Pancreas (tissue), 10 donors: ENCODE results near the gene AP5Z1. TPM values are rescaled to one million over a fixed set of nuclear protein-coding genes. Genes with fewer than 3 reads are reported as not detected.

Experiments used
- ATAC-seq, 4 donors: fragments of 200-7000 bp; cut with Tn5 transposase; one replicate each; pipeline versions ENCODE4 v1.8.0 to v1.9.1; 2020; ENCODE audit warnings: mild to moderate bottlenecking in 4 of 4, moderate library complexity in 4 of 4
- DNase-seq, 6 donors: peaks; one replicate each; pipeline ENCODE4 v3.0.0-alpha.2; 2020
- FAIRE-seq: peaks from 2 replicates; lab custom pipeline; 2012; peaks lifted over from hg19 to GRCh38; lab: Jason Lieb, UNC
- H3K27ac ChIP-seq, 4 donors: fragments of 200-600 bp; sonication (generic); 1 replicate in 3 of 4; 2 replicates in 1 of 4; pipeline versions ENCODE4 v1.5.0 to v1.8.0; 2020
- H3K27me3 ChIP-seq, 4 donors: fragments of 200-600 bp; one replicate each; pipeline ENCODE4 v1.8.0; 2021
- H3K36me3 ChIP-seq, 3 donors: fragments of 200-600 bp; sonication (generic) in 1 of 3; one replicate each; pipeline versions ENCODE4 v1.5.0 to v1.8.0; 2020 to 2021
- H3K4me1 ChIP-seq, 3 donors: fragments of 200-600 bp; one replicate each; pipeline ENCODE4 v1.8.0; 2021
- H3K4me3 ChIP-seq, 4 donors: fragments of 200-600 bp; sonication (generic) in 2 of 4; one replicate each; pipeline versions ENCODE4 v1.5.0 to v1.8.0; 2020 to 2021
- H3K9me3 ChIP-seq, 4 donors: fragments of 200-600 bp; one replicate each; pipeline ENCODE4 v1.8.0; 2021
- CTCF ChIP-seq, 4 donors: fragments of 200-600 bp; sonication (generic) in 3 of 4; IDR thresholded peaks; one replicate each; pipeline versions ENCODE4 v1.5.0 to v1.8.0; 2021; ENCODE audit warnings: antibody characterized with exemption in 4 of 4
- WGBS, 2 donors: extraction: QIAGEN DNeasy Blood & Tissue Kit; methylation state at CpG; one replicate each; pipeline ENCODE4 v1.1.7; 2013; 5-methylcytosine and 5-hydroxymethylcytosine counted together
- intact Hi-C, 3 donors: fragments of 100-400 bp; cut with DNase I; formaldehyde crosslinking; loops; one replicate each; pipeline versions ENCODE4 v1.11.1 to v1.14.2; 2022
- polyA plus RNA-seq, 2 donors: library from polyadenylated mRNA; stranded (reverse); fragments of 200-250 nt; gene quantifications; one replicate each; pipeline ENCODE4 v1.2.3, GENCODE V29; 2013
- total RNA-seq, 6 donors: library from RNA; stranded (reverse); fragmentation: NEBNext Ultra II Directional in 4 of 6; extraction: Animal tissue kit (Norgen Biotek cat#: 25700) in 4 of 6; gene quantifications; one replicate each; pipeline versions ENCODE4 v1.2.1 to v1.2.4, GENCODE V29; 2021 to 2023
- donor health status: healthy with polysubstance abuse.
- donor health status: DM: no; HTN: no; CAD: no; lungs with moderate emphysema.
- donor health status: DM: no; HTN: no; CAD: no.
- donor health status: control.
- donor health status: control.
- donor health status: Bipolar disorder and iron deficiency.
- donor health status: DM: yes; HTN: yes; CAD: no.
- donor health status: DM: no; HTN: no; CAD: no.
- donor health status: DM: no; HTN: no; CAD: no.
- donor health status: DM: yes; HTN: yes; CAD: no.

AP5Z1 gene
- total and polyA plus RNA-seq, 8 donors = 12.8 to 81.2 (median 18.3) TPM

- Histone ChIP-seq H3K27ac (peak overlapping the region in 1 of 4 donors; percentile 8), H3K9me3 (no peaks in the 10 kb centered on the region), H3K27me3 (no peaks in the 10 kb centered on the region), H3K36me3 (no peaks in the 10 kb centered on the region), H3K4me3 (no peak overlapping the region), H3K4me1 (peaks cover 12 to 25% (median 19%) of the 10 kb centered on the region in 3 donors)
- no peak for TF ChIP-seq CTCF (IDR thresholded peaks at IDR 0.05)
- FAIRE-seq (no peak), ATAC-seq (no peak), DNase-seq (no peak)
- WGBS, 2 donors = 75 to 84% methylated on average over 11 of the region's 11 CpGs
- intact Hi-C loops = loop anchor here in 1 of 3 donors (10.0 kb wide), 1 partner anchor 63 kb away; the partner anchor contains the start of gene FOXK1
These were observed 27.7 kb upstream of the AP5Z1 start for GRCh38 chr7:4747746-4748145.

GRCh38 chr7:4748231-4748681 is 27.2 kb upstream of the AP5Z1 start:
- H3K4me3 ChIP-seq = no peak overlapping the region
- H3K27me3 ChIP-seq = no peaks in the 10 kb centered on the region
- WGBS, 2 donors = 81 to 87% methylated on average over 10 of the region's 10 CpGs
- FAIRE-seq = no peak
- H3K4me1 ChIP-seq = peaks cover 12 to 25% (median 19%) of the 10 kb centered on the region in 3 donors
- H3K36me3 ChIP-seq = no peaks in the 10 kb centered on the region
- ATAC-seq = no peak
- H3K9me3 ChIP-seq = no peaks in the 10 kb centered on the region
- peak overlapping the region in 1 of 4 donors; percentile 8 for H3K27ac ChIP-seq
- intact Hi-C loops = loop anchor here in 1 of 3 donors (10.0 kb wide), 1 partner anchor 63 kb away; the partner anchor contains the start of gene FOXK1
- DNase-seq = no peak
- no peak for TF ChIP-seq CTCF (IDR thresholded peaks at IDR 0.05)

GRCh38 chr7:4749363-4749762 is 26.1 kb upstream of the AP5Z1 start:
- no peaks in the 10 kb centered on the region for H3K27me3 ChIP-seq
- peaks cover 12 to 22% (median 13%) of the 10 kb centered on the region in 3 donors for H3K4me1 ChIP-seq
- DNase-seq = no peak
- peaks cover 0 to under 1% (median 0%) of the 10 kb centered on the region in 3 donors for H3K36me3 ChIP-seq
- intact Hi-C loops = loop anchor here in 1 of 3 donors (10.0 kb wide), 1 partner anchor 65 kb away; the partner anchor contains the start of gene FOXK1
- no peak for ATAC-seq
- no peaks in the 10 kb centered on the region for H3K9me3 ChIP-seq
- no peak for TF ChIP-seq CTCF (IDR thresholded peaks at IDR 0.05)
- H3K27ac ChIP-seq = no peak overlapping the region
- FAIRE-seq = no peak
- no peak overlapping the region for H3K4me3 ChIP-seq
- WGBS, 2 donors = 93 to 97% methylated on average over 14 of the region's 14 CpGs

- DNase-seq (no peak), ATAC-seq (no peak), FAIRE-seq (no peak)
- H3K4me1 ChIP-seq = peaks cover 9 to 17% (median 12%) of the 10 kb centered on the region in 3 donors
- H3K36me3 ChIP-seq = peaks cover 0 to 5% (median 0%) of the 10 kb centered on the region in 3 donors
- H3K27ac ChIP-seq = no peak overlapping the region
- H3K9me3 ChIP-seq = no peaks in the 10 kb centered on the region
- no peaks in the 10 kb centered on the region for H3K27me3 ChIP-seq
- TF ChIP-seq CTCF (IDR thresholded peaks at IDR 0.05) = no peak
- WGBS, 2 donors = 92 to 95% methylated on average over 15 of the region's 15 CpGs
- intact Hi-C loops = loop anchor here in 2 of 3 donors (10.0 kb wide), 2 partner anchors 65 to 145 kb away; partner anchors contain the start of gene FOXK1 (in 1 of the 2)
- H3K4me3 ChIP-seq = no peak overlapping the region
These were observed 25.6 kb upstream of the AP5Z1 start for GRCh38 chr7:4749798-4750197.

GRCh38 chr7:4751398-4751947 is 23.9 kb upstream of the AP5Z1 start:
- H3K4me3 ChIP-seq = no peak overlapping the region
- FAIRE-seq (no peak), ATAC-seq (peak; percentile 49 to 74 (median 64)), DNase-seq (peak in 3 of 6 donors; percentile 34 to 63 (median 37))
- 51 to 56% methylated on average over 20 of the region's 20 CpGs for WGBS, 2 donors
- H3K27me3 ChIP-seq = no peaks in the 10 kb centered on the region
- no peak for TF ChIP-seq CTCF (IDR thresholded peaks at IDR 0.05)
- H3K36me3 ChIP-seq = peaks cover 0 to 22% (median 6%) of the 10 kb centered on the region in 3 donors
- intact Hi-C loops = loop anchor here in 1 of 3 donors (10.0 kb wide), 1 partner anchor 147 kb away; no protein-coding TSS in a partner anchor
- no peaks in the 10 kb centered on the region for H3K9me3 ChIP-seq
- H3K27ac ChIP-seq = peak overlapping the region in 2 of 4 donors; percentile 12 to 27
- H3K4me1 ChIP-seq = peaks cover 0 to 7% (median 4%) of the 10 kb centered on the region in 3 donors
